Upper lobe of left lung (tissue), 6 donors: ENCODE results near the gene CMTM2. TPM values are rescaled to one million over a fixed set of nuclear protein-coding genes. Genes with fewer than 3 reads are reported as not detected.

Source experiments
- ATAC-seq, 2 donors: fragments of 200-7000 bp; cut with Tn5 transposase; one replicate each; pipeline ENCODE4 v1.9.1; 2022; ENCODE audit warnings: mild to moderate bottlenecking in 2 of 2, moderate library complexity in 2 of 2; ENCODE audit not compliant: low FRiP score in 2 of 2
- DNase-seq, 2 donors: peaks; one replicate each; pipeline ENCODE4 v3.0.0-alpha.2; 2019 to 2020
- H3K27ac ChIP-seq, 4 donors: fragments of 200-600 bp; sonication (generic); one replicate each; pipeline ENCODE4 v1.5.1; 2016 to 2019
- H3K27me3 ChIP-seq, 4 donors: fragments of 200-600 bp; sonication (generic); one replicate each; pipeline ENCODE4 v1.5.1; 2017 to 2019
- H3K36me3 ChIP-seq, 4 donors: fragments of 200-600 bp; sonication (generic); one replicate each; pipeline ENCODE4 v1.5.1; 2016 to 2019
- H3K4me1 ChIP-seq, 4 donors: fragments of 200-600 bp; sonication (generic); one replicate each; pipeline ENCODE4 v1.5.1; 2018 to 2019
- H3K4me3 ChIP-seq, 4 donors: fragments of 200-600 bp; sonication (generic); one replicate each; pipeline ENCODE4 v1.5.1; 2017 to 2019; ENCODE audit warnings: mild to moderate bottlenecking in 2 of 4, moderate library complexity in 1 of 4
- H3K9me3 ChIP-seq, 4 donors: fragments of 200-600 bp; sonication (generic); one replicate each; pipeline ENCODE4 v1.5.1; 2018 to 2019
- CTCF ChIP-seq, 6 experiments: fragments of 450-650 bp in 4 of 6; fragments of 200-600 bp in 2 of 6; sonication (generic) in 2 of 6; IDR thresholded peaks; one replicate each; pipeline ENCODE4 v1.5.1; 2016 to 2019; ENCODE audit warnings: antibody characterized with exemption in 6 of 6
- EP300 ChIP-seq, 4 donors: sonication (generic); formaldehyde crosslinking; IDR thresholded peaks; one replicate each; pipeline ENCODE4 v1.5.1; 2017; ENCODE audit warnings: antibody characterized with exemption in 4 of 4, control low read depth in 2 of 4
- POLR2A ChIP-seq, 4 donors: fragments of 450-650 bp; IDR thresholded peaks; one replicate each; pipeline ENCODE4 v1.5.1; 2016 to 2017; ENCODE audit warnings: antibody characterized with exemption in 4 of 4, mild to moderate bottlenecking in 2 of 4
- POLR2AphosphoS5 ChIP-seq, 2 donors: sonication (generic); formaldehyde crosslinking; IDR thresholded peaks; one replicate each; pipeline ENCODE4 v1.5.1; 2017; ENCODE audit warnings: antibody characterized with exemption in 2 of 2
- WGBS, 2 donors: methylation state at CpG; one replicate each; pipeline ENCODE4 v1.1.5; 2017 to 2018; 5-methylcytosine and 5-hydroxymethylcytosine counted together
- total RNA-seq, 6 donors: library from RNA; depleted of rRNA in 4 of 6; stranded (reverse); fragments of >200 nt in 4 of 6; gene quantifications; one replicate each; pipeline versions ENCODE4 v1.1.0 to v1.2.1, GENCODE V29; 2016 to 2021
- donor health status: DM: no; HTN: no; CAD: no; lungs with moderate emphysema.
- donor health status: DM: no; HTN: yes; CAD: no; lungs with severe emphysema.

The CMTM2 gene
- total RNA-seq, 6 donors from 2014 or later: 0.55 to 4.4 (median 3.4) TPM; not detected in 2

GRCh38 chr16:66542396-66542795, 36.9 kb upstream of the CMTM2 start:
- DNase-seq (no peak), ATAC-seq (no peak)
- peaks cover 0 to 14% (median 4%) of the 10 kb centered on the region in 4 donors for H3K4me1 ChIP-seq
- 92 to 93% methylated on average over 3 of the region's 3 CpGs for WGBS, 2 donors
- TF ChIP-seq POLR2A (IDR thresholded peaks at IDR 0.05) (no peak), CTCF (IDR thresholded peaks at IDR 0.05) (no peak), POLR2AphosphoS5 (IDR thresholded peaks at IDR 0.05) (no peak), EP300 (IDR thresholded peaks at IDR 0.05) (no peak)
- no peak overlapping the region for H3K4me3 ChIP-seq
- no peak overlapping the region for H3K27ac ChIP-seq
- H3K27me3 ChIP-seq: no peaks in the 10 kb centered on the region
- peaks cover 0 to 37% (median 11%) of the 10 kb centered on the region in 4 donors for H3K36me3 ChIP-seq
- no peaks in the 10 kb centered on the region for H3K9me3 ChIP-seq

- H3K36me3 ChIP-seq: peaks cover 0 to 30% (median 10%) of the 10 kb centered on the region in 4 donors
- TF ChIP-seq POLR2A (IDR thresholded peaks at IDR 0.05) (no peak), POLR2AphosphoS5 (IDR thresholded peaks at IDR 0.05) (no peak), CTCF (IDR thresholded peaks at IDR 0.05) (no peak), EP300 (IDR thresholded peaks at IDR 0.05) (no peak)
- H3K4me1 ChIP-seq: peaks cover 9 to 22% (median 11%) of the 10 kb centered on the region in 4 donors
- H3K27me3 ChIP-seq: no peaks in the 10 kb centered on the region
- 80 to 94% methylated on average over 5 to 6 of the region's 6 CpGs for WGBS, 2 donors
- no peak overlapping the region for H3K4me3 ChIP-seq
- DNase-seq (no peak), ATAC-seq (no peak)
- H3K27ac ChIP-seq: peak overlapping the region in 1 of 4 donors; percentile 27
- H3K9me3 ChIP-seq: no peaks in the 10 kb centered on the region
Measured at GRCh38 chr16:66543541-66543940, 35.7 kb upstream of the CMTM2 start.

GRCh38 chr16:66544016-66544757, 35.1 kb upstream of the CMTM2 start:
- no peaks in the 10 kb centered on the region for H3K9me3 ChIP-seq
- H3K4me1 ChIP-seq: peaks cover 15 to 28% (median 18%) of the 10 kb centered on the region in 4 donors
- H3K4me3 ChIP-seq: no peak overlapping the region
- ATAC-seq (no peak), DNase-seq (no peak)
- peak overlapping the region in 1 of 4 donors; percentile 27 for H3K27ac ChIP-seq
- H3K27me3 ChIP-seq: no peaks in the 10 kb centered on the region
- 52 to 60% methylated on average over 7 of the region's 7 CpGs for WGBS, 2 donors
- TF ChIP-seq POLR2AphosphoS5 (IDR thresholded peaks at IDR 0.05) (no peak), POLR2A (IDR thresholded peaks at IDR 0.05) (no peak), EP300 (IDR thresholded peaks at IDR 0.05) (no peak), CTCF (IDR thresholded peaks at IDR 0.05) (no peak)
- peaks cover 0 to 30% (median 10%) of the 10 kb centered on the region in 4 donors for H3K36me3 ChIP-seq

- peak overlapping the region; percentile 96 to 99 (median 98) for H3K27ac ChIP-seq
- TF ChIP-seq POLR2A (IDR thresholded peaks at IDR 0.05): no peak
- TF ChIP-seq CTCF (IDR thresholded peaks at IDR 0.05): no peak
- H3K27me3 ChIP-seq: no peaks in the 10 kb centered on the region
- H3K9me3 ChIP-seq: no peaks in the 10 kb centered on the region
- 93 to 96% methylated on average over 5 of the region's 5 CpGs for WGBS, 2 donors
- DNase-seq (no peak), ATAC-seq (no peak)
- H3K4me3 ChIP-seq: no peak overlapping the region
- H3K36me3 ChIP-seq: peaks cover 0 to 14% (median 4%) of the 10 kb centered on the region in 4 donors
- peaks cover 30 to 48% (median 40%) of the 10 kb centered on the region in 4 donors for H3K4me1 ChIP-seq
Measured at GRCh38 chr16:66547101-66547989, 31.9 kb upstream of the CMTM2 start.
